A673 (cell line): ENCODE results near the gene VPS16. TPM values are rescaled to one million over a fixed set of nuclear protein-coding genes. Genes with fewer than 3 reads are reported as not detected.
"Not testable (repeated sequence)": the region's sequence is repeated elsewhere in the genome, so short reads cannot be mapped to it uniquely, and the experiment has no call there.

Source experiments
- BruUV-seq: library from RNA; stranded (reverse); fragments of 400-500 nt; replicated peaks from 2 replicates; lab custom pipeline; 2021; lab: Mats Ljungman, UMichigan
- CTCF ChIA-PET: fragments of 300-600 bp; sonication (Branson Sonifier 250); formaldehyde crosslinking; loops from one replicate; lab custom pipeline; 2022; ENCODE audit warnings: antibody characterized with exemption; lab: Charles Lee
- POLR2A ChIA-PET: fragments of 300-600 bp; sonication (Branson Sonifier 250); formaldehyde crosslinking; loops from one replicate; lab custom pipeline; 2022; ENCODE audit warnings: antibody characterized with exemption; ENCODE audit not compliant: low non-redundant PET; lab: Charles Lee
- DNase-seq: peaks from one replicate; pipeline ENCODE4 v3.0.0-alpha.2; 2015; ENCODE audit warnings: low spot score
- H3K27ac ChIP-seq: fragments of 200-600 bp; sonication (generic); 2 replicates; pipeline ENCODE4 v1.5.1; 2016; ENCODE audit warnings: mixed run types, low read depth, mild to moderate bottlenecking, mixed read lengths, antibody characterized with exemption, low read length; ENCODE audit not compliant: poor library complexity, severe bottlenecking
- H3K27me3 ChIP-seq: fragments of 200-600 bp; sonication (generic); replicated peaks from 2 replicates; pipeline ENCODE4 v1.6.1; 2017; ENCODE audit warnings: mixed run types, low read depth, mild to moderate bottlenecking, mixed read lengths, antibody characterized with exemption, low read length; ENCODE audit not compliant: insufficient read depth, poor library complexity
- H3K36me3 ChIP-seq: fragments of 200-600 bp; sonication (generic); 2 replicates; pipeline ENCODE4 v1.6.1; 2016; ENCODE audit warnings: mixed run types, mild to moderate bottlenecking, mixed read lengths, antibody characterized with exemption, low read length; ENCODE audit not compliant: insufficient read depth, poor library complexity, severe bottlenecking
- H3K4me1 ChIP-seq: fragments of 200-600 bp; sonication (generic); 2 replicates; pipeline ENCODE4 v1.6.1; 2017; ENCODE audit warnings: mixed run types, mild to moderate bottlenecking, mixed read lengths, antibody characterized with exemption, low read length; ENCODE audit not compliant: insufficient read depth, poor library complexity, severe bottlenecking
- H3K4me3 ChIP-seq: fragments of 200-600 bp; sonication (generic); 2 replicates; pipeline ENCODE4 v1.5.1; 2016; ENCODE audit warnings: low read depth, mixed run types, mild to moderate bottlenecking, mixed read lengths, low read length; ENCODE audit not compliant: poor library complexity, severe bottlenecking
- H3K9me3 ChIP-seq: fragments of 200-600 bp; sonication (generic); 2 replicates; pipeline ENCODE4 v1.6.1; 2016; ENCODE audit warnings: mixed run types, low read depth, mild to moderate bottlenecking, mixed read lengths, antibody characterized with exemption, low read length; ENCODE audit not compliant: poor library complexity, severe bottlenecking
- EZH2 ChIP-seq: fragments of 200-600 bp; sonication (generic); IDR thresholded peaks from 2 replicates; pipeline ENCODE4 v1.6.1; 2017; ENCODE audit warnings: borderline replicate concordance, low read depth, mild to moderate bottlenecking, mixed read lengths, antibody characterized with exemption, low read length; ENCODE audit not compliant: poor library complexity, severe bottlenecking
- intact Hi-C: fragments of 100-400 bp; cut with micrococcal nuclease; formaldehyde crosslinking; loops from one replicate; pipeline ENCODE4 v1.10.0; 2022; ENCODE audit not compliant: unreplicated experiment
- total RNA-seq: library from RNA; stranded (reverse); gene quantifications from 2 replicates; pipeline ENCODE4 v1.2.3, GENCODE V29; 2021
- TF ChIP-seq, protein P1 (sequence below): fragments of 300-800, 200-600 bp; sonication (generic); conservative IDR thresholded peaks from 2 replicates; pipeline ENCODE4 v1.5.1; 2017; ENCODE audit warnings: low read depth, mild to moderate bottlenecking, antibody characterized with exemption, low read length, moderate library complexity, mixed read lengths

VPS16 gene
- total RNA-seq, 1 experiment from 2014 or later: 37.8 TPM

DNA sequence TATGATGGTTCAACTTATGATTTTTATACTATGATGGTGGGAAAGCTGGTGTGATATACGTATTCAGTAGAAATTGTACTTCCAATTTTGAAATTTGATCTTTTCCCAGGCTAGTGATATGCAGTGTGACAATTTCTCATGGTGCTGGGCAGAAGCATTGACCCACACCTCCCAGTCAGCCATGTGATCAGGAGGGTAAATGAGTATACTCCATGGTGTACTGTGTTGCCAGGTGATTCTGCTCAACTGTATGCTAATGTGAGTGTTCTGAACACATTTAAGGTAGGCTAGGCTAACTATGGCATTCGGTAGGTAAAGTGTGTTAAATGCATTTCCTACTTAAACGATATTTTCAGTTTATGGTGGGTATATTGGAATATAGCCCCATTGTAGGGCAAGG, 51.8 kb downstream of the VPS16 start:
- POLR2A ChIA-PET: no interaction called here
- Histone ChIP-seq H3K36me3 (no peaks in the 10 kb centered on the region), H3K27ac (no peak overlapping the region), H3K27me3 (no peaks in the 10 kb centered on the region), H3K4me1 (no peaks in the 10 kb centered on the region), H3K4me3 (no peak overlapping the region), H3K9me3 (no peaks in the 10 kb centered on the region)
- TF ChIP-seq EZH2: no peak
- TF ChIP-seq, protein P1, sequence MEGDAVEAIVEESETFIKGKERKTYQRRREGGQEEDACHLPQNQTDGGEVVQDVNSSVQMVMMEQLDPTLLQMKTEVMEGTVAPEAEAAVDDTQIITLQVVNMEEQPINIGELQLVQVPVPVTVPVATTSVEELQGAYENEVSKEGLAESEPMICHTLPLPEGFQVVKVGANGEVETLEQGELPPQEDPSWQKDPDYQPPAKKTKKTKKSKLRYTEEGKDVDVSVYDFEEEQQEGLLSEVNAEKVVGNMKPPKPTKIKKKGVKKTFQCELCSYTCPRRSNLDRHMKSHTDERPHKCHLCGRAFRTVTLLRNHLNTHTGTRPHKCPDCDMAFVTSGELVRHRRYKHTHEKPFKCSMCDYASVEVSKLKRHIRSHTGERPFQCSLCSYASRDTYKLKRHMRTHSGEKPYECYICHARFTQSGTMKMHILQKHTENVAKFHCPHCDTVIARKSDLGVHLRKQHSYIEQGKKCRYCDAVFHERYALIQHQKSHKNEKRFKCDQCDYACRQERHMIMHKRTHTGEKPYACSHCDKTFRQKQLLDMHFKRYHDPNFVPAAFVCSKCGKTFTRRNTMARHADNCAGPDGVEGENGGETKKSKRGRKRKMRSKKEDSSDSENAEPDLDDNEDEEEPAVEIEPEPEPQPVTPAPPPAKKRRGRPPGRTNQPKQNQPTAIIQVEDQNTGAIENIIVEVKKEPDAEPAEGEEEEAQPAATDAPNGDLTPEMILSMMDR: no peak
- intact Hi-C loops: no loop called here
- no TSS peak for BruUV-seq
- no peak for DNase-seq
- CTCF ChIA-PET: no interaction called here

DNA sequence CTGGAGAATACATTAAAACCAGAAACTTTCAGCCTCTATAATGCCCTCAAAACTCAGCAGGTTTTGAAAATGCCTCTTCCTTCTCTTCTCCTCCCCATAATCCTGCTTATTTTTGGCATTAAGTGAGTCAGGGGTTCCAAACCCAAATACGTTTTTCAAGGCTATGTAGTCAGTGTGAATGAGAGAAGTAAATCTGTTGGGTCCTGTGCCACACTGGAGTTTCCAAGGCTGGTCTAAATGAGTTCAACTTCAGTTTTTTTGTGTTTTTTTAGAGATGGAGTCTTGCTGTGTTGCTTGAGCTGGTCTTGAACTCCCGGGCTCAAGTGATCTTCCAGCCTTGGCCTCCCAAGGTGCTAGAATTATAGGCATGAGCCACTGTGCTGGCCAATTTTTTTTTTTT, 53.7 kb downstream of the VPS16 start:
- no peak for DNase-seq
- TF ChIP-seq, protein P1: no peak
- TF ChIP-seq EZH2: no peak
- intact Hi-C loops: no loop called here
- ChIA-PET POLR2A (no interaction called here), CTCF (no interaction called here)
- H3K27ac ChIP-seq: no peak overlapping the region
- H3K9me3 ChIP-seq: no peaks in the 10 kb centered on the region
- no peak overlapping the region for H3K4me3 ChIP-seq
- H3K27me3 ChIP-seq: no peaks in the 10 kb centered on the region
- no peaks in the 10 kb centered on the region for H3K36me3 ChIP-seq
- no TSS peak for BruUV-seq
- H3K4me1 ChIP-seq: no peaks in the 10 kb centered on the region

GRCh38 chr20:2895154-2895553, 54.6 kb downstream of the VPS16 start:
- H3K4me1 ChIP-seq, DNase-seq, H3K36me3 ChIP-seq, H3K27ac ChIP-seq, H3K9me3 ChIP-seq, BruUV-seq, intact Hi-C loops, H3K27me3 ChIP-seq, POLR2A ChIA-PET, CTCF ChIA-PET, H3K4me3 ChIP-seq: not testable (repeated sequence)

DNA sequence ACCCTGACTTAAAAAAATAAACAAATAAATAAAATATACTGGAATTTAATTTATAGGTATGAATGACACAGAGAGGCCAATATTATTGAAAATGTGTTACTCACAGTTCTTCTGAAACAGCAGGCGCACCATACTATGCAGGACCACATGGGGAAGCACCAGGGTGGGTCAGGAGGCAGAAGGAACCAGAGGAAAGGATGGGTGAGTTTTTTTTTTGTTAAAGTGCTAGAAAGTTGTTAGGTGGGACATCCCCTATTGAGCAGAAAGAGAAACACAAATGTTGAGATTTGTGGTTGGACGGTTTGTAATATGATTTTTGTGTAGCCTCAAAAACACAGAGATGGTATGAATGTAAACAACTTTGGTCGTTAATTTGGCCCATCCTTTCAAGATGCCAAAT, 58.7 kb downstream of the VPS16 start:
- Histone ChIP-seq H3K9me3 (no peaks in the 10 kb centered on the region), H3K27ac (no peak overlapping the region), H3K36me3 (no peaks in the 10 kb centered on the region), H3K4me1 (no peaks in the 10 kb centered on the region), H3K27me3 (no peaks in the 10 kb centered on the region), H3K4me3 (no peak overlapping the region)
- no peak for TF ChIP-seq EZH2
- TF ChIP-seq, protein P1: no peak
- ChIA-PET POLR2A (no interaction called here), CTCF (no interaction called here)
- no TSS peak for BruUV-seq
- intact Hi-C loops: no loop called here
- no peak for DNase-seq
